NCI-H187 (cell line): ENCODE measurements around the gene CHST15.
A peak's percentile ranks its signal among the peaks of the same experiment; 100 is the strongest.

Experiments used
- DNase-seq, 2 experiments: peaks; one replicate each; lab custom pipeline; 2025; lab: John Stamatoyannopoulos, UW

CHST15 gene

DNA sequence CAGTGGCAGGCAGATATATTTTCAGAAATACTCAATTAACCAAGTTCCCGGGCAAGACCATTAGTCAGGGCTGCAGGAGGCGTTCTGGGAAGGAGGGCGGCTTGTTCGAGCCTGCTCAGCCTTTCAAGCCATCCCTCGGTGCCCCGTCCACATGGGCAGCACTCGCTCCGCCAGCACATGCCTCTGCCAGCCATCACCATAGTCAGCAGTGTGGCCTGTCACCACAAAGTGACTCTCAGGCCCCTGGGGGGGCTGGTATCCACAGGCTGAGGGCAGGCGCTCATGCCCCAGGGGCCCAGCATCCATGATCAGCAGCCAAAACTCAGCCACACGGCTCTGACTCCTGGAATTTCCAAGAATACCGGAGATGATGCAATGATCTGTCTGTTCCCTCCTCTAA lies 81.9 kb downstream of the CHST15 start:
- DNase-seq, result no peak

DNA sequence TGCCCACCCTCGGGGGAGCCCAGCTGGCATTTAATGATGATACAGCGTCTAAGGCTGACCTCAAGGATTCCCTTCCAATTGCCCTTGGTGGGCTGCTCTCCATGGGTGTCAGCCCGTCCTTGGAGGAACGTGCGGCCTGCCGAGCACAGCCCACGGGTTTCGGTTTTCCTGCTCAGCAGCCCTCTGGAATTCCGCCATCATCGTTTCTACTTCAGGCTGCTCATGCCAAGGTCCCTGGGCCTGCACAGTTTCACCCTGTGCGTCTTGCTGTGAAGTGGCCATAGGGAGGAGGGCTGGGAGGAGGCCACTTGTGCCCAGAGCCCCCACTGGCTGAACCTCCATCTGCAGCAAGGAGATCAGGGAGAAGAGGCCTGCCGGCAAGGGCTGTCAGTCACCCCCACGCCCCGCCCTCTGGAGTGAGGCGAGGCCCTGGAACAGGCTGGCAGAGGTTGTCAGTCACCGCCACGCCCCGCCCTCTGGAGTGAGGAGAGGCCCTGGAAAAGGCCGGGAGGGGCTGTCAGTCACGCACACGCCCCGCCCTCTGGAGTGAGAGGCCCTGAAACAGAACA lies 82.8 kb downstream of the CHST15 start:
- peak in 1 of 2 experiments; percentile 27 for DNase-seq

GRCh38 chr10:124010024-124010423 lies 83.4 kb downstream of the CHST15 start:
- DNase-seq, result no peak

DNA sequence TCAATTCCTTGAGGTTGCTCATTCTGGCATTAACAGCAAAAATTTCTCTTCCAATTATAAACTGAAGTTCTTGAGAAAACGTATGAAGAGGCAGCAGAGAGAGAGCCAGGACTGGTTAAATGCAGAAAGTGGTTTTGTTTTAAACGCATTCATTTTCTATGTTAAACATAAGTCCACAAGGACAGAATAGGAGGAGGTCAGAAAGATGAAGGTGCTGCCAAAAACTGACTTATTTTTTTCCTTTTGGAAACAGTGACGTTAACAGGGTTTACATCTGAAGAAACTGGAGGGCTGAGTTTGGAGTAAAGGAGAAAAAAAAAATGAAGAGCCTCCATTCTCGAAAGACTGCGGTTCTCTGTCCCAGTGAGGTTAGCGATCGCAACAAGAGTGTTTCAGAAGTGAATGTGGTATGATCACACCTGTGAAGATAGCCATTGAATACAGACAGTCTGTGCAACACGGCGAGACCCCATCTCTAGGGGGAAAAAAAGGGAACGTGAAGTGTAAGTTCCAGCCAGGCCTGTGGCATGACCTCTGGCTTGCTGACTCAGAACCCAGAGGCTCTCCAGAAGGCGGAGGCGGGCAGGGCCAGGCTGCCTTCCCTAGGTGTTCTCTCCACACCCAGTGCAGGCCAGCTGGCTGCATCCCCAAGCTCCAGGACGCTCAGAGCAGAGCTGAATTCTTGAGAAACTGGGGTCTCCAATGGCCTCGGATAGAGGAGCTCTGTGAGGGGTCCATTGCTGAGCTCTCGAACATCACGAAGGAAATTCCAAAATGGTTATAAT lies 84.0 kb downstream of the CHST15 start:
- DNase-seq, result no peak

DNA sequence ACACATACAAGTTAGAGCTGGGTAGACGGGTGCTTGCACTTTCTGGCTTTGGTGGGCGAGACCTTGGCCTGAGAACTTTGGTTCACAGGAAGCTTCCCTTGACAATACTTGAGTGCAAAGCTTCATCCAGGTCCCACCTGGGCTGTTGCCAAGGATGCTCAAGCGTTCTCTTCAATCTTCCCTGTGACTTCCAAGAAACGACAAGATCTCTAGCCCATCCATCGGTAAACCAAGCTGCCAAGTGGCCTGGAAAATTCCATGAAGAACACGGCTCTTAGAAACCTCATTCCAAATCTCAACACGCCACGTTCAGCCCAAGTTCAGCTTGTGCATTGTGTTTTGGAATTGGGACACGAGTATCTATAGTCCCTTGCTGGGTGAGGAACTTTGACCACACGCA lies 84.7 kb downstream of the CHST15 start:
- no peak for DNase-seq

- DNase-seq, result no peak
Measured at GRCh38 chr10:124008187-124008586, 85.2 kb downstream of the CHST15 start.

DNA sequence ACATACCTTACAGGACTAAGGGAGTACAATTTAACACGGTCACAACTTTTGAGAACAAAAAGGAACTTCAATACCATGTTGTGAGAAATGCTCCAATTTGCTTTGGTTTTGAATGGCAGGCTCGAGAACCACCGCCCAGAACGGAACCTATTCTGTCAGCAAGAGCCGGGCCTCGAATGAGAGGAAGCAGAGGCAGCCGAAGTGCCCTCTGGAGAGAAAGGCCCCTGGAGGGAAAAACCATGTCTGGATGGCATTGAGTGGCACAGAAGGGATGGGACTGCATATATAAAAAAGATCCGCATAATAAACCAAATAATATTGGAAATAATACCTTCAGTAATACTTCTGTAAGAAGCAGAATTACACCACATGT lies 85.6 kb downstream of the CHST15 start:
- DNase-seq, result no peak

- no peak for DNase-seq
Measured at GRCh38 chr10:124007102-124007772, 86.2 kb downstream of the CHST15 start.

DNA sequence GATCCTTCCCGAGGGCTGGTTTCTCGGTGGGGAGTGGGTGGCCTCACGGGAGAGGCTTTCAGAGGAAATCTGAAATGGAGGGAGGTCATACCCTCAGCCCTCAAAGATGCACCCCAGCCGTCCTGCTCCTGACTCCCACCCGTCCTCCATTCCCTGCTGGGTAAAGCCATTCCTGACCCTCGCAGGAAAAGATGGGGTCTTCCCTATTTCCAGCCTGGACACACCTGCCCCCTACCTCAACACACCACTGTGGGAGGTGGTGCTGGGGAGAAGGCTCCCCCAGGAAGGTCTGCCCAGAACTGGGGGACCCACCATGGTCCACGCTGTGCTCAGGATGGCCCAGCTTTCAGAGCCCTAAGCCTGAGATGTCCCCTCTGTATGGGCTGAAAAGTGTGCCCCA lies 86.9 kb downstream of the CHST15 start:
- DNase-seq, result no peak

DNA sequence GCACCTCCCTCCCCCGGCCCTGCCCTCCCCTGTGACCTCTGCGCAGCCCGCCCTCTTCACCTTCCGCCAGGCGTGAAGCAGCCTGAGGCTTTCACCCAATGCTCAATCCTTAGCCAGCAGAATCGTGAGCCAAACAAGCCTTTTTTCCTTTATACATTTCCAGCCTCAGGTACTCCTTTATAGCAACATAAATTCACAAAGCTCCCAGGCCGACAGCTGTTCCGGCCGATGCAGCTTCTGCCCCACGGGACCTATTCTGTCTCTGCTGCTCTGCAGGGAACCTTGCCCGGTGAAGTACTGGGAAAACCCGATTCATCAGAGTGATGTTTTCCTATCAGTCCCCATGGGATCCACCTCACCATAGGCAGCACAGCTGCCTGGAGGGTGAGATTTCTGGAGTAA lies 87.4 kb downstream of the CHST15 start:
- peak in 1 of 2 experiments; percentile 50 for DNase-seq

DNA sequence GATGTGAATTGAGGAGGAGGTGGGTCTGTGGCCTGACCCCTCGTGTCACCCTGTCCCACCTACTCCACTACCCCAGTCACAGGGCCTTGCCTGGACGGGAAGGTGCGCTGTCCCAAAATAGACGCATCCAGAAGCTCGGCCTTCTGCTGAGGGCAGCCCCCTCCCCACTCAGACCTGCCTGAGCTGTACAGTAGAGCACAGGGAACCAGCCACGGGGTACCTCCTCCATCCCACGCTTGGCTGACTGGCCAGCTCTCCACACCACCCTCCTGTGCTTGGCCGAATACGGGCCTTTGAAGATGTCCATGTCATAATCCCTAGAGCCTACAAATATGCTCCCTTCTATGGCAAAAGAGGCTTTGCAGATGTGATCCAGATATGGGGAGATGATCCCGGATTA lies 88.3 kb downstream of the CHST15 start:
- no peak for DNase-seq

DNA sequence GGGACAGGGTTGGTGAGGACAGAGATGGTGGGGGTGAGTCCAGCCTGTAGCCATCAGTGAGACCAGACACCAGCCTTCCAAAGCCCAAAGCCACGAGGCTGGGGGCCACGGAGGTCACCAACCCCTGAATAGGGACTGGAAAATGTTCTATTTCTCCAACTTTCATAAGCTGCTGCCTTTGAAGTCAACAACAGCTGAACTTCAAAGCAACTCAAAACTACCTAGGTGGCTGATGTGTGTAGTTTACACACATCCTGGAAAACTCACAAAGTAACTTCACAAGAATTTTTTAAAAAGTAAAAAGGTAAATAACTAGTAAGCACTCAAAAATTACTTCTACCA lies 88.8 kb downstream of the CHST15 start:
- DNase-seq, result no peak

DNA sequence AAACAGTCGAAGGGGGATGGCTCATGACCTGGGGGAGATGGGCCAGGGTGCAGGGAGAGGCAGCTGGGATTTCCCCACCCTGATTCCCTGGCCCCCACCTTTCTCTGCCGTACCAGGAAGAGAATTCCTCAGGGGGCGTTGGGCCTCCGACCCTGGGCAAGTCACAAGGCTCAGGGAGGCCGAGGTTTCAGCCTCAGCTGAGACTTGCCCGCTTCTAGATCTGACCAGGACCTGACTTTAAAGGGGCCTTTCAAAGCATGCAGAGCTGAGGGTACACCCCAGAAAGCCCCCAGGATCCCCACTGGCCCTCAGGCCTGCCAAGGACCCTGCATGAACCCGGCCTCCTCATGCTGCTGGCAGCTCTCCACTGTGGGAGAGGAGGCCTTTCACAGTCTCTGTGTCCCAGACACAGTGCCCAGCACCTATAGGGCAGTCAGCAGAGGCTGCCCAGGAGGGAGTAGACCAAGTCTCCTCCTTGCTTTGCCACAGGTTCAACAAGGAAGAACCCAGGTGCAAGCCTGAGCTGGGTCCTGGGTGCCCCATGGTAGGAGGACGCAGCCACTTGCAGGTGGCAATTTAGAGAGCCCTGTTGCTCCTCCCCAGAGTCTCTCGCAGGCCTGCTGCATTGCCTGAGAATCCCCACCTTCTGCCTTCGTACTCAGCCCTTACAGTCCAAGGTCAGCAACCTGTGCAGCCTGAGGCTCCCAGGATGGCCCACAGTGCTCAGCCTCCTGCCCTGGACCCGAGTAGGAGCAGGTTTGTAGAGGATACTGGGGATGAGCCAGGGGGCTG lies 89.3 kb downstream of the CHST15 start:
- DNase-seq, result no peak

DNA sequence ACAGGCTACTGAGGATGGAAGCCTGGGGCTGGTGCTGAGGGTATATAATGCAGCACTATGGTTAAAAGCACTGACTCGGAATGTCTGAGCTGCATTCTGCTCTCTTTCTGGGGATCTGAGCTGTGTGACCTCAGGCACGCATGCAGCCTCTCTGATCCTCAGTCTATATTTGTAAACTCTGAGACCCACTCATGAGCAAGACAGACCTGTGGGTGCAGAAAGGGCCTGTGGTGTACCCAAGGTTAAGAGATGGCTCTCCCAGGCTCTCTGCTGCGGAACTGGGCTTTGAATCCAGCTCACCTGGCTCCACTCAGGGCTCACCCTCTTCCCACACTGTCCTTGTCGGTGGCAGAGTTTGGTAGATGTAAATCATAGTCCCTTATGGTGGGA lies 89.9 kb downstream of the CHST15 start:
- no peak for DNase-seq

- no peak for DNase-seq
Measured at GRCh38 chr10:124003070-124003419, 90.4 kb downstream of the CHST15 start.

GRCh38 chr10:124002391-124003069 lies 90.9 kb downstream of the CHST15 start:
- DNase-seq, result no peak

GRCh38 chr10:124001391-124002148 lies 91.8 kb downstream of the CHST15 start:
- no peak for DNase-seq

GRCh38 chr10:124000792-124001201 lies 92.6 kb downstream of the CHST15 start:
- DNase-seq, result no peak

DNA sequence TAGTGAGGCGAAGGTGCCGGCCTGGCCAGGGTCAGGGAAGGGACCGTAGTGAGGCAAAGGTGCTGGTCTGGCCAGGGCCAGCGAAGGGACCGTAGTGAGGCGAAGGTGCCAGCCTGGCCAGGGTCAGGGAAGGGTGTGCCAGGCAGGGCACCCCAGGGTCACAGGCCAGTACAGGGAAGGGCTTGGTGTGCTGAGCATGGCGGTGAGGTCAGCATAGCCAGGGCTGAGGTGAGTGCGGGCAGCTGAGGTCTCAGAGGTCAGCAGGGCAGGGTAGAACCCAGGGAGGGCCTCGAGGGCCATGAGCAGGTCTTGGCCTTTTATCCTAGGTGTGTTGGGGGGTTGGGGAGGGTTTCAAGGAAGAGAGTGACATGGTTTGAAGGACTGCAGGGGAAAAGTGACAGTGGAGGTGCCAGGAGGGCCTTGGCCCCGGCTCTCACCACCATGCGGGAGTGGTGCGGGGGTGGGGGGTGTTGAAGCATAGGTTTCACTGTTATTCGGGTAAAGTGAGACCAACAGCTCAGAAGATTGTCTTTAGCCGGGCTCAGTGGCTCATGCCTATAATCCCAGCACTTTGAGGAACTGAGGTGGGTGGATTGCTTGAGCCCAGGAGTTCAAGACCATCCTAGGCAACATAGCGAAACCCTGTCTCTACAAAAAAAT lies 93.3 kb downstream of the CHST15 start:
- no peak for DNase-seq

- no peak for DNase-seq
Measured at GRCh38 chr10:123999261-123999660, 94.1 kb downstream of the CHST15 start.
